Psoas muscle (tissue), 8 donors: ENCODE data around the gene ANG. TPM values are rescaled to one million over a fixed set of nuclear protein-coding genes. Genes with fewer than 3 reads are reported as not detected.
A peak's percentile ranks its signal among the peaks of the same experiment; 100 is the strongest.

Experiments
- ATAC-seq, 4 donors: fragments of 200-7000 bp; cut with Tn5 transposase; one replicate each; pipeline ENCODE4 v1.9.1; 2020; ENCODE audit warnings: moderate library complexity in 3 of 4, mild to moderate bottlenecking in 2 of 4
- DNase-seq, 2 donors: peaks; one replicate each; pipeline ENCODE4 v3.0.0-alpha.2; 2020
- H3K27ac ChIP-seq: fragments of 200-600 bp; one replicate; pipeline ENCODE4 v1.8.0; 2022
- H3K27me3 ChIP-seq, 3 donors: fragments of 200-600 bp in 1 of 3; one replicate each; pipeline versions ENCODE4 v1.6.1 to v1.8.0; 2013 to 2022; ENCODE audit warnings: low read length in 2 of 3, mild to moderate bottlenecking in 2 of 3, moderate library complexity in 1 of 3; ENCODE audit not compliant: insufficient read depth in 3 of 3
- H3K36me3 ChIP-seq, 2 donors: fragments of 200-600 bp in 1 of 2; one replicate each; pipeline versions ENCODE4 v1.6.1 to v1.8.0; 2013 to 2022; ENCODE audit warnings: low read depth in 1 of 2, mild to moderate bottlenecking in 1 of 2, moderate library complexity in 1 of 2; ENCODE audit not compliant: insufficient read depth in 1 of 2
- H3K4me1 ChIP-seq: fragments of 200-600 bp; one replicate; pipeline ENCODE4 v1.8.0; 2022
- H3K4me3 ChIP-seq: fragments of 200-600 bp; one replicate; pipeline ENCODE4 v1.8.0; 2022; ENCODE audit warnings: mild to moderate bottlenecking
- H3K9me3 ChIP-seq: fragments of 200-600 bp; one replicate; pipeline ENCODE4 v1.8.0; 2022
- CTCF ChIP-seq: fragments of 200-600 bp; IDR thresholded peaks from one replicate; pipeline ENCODE4 v1.8.0; 2022; ENCODE audit warnings: antibody characterized with exemption
- WGBS, 3 donors: extraction: QIAGEN DNeasy Blood & Tissue Kit; methylation state at CpG; one replicate each; pipeline versions ENCODE4 v1.1.6 to v1.1.7; 2013; 5-methylcytosine and 5-hydroxymethylcytosine counted together
- intact Hi-C, 2 donors: fragments of 100-400 bp; cut with DNase I; formaldehyde crosslinking; loops; one replicate each; pipeline versions ENCODE4 v1.11.0 to v1.14.2; 2022
- polyA plus RNA-seq, 3 donors: library from polyadenylated mRNA; stranded (reverse); fragments of 200-250 nt; gene quantifications; one replicate each; pipeline ENCODE4 v1.2.3, GENCODE V29; 2013
- total RNA-seq, 4 donors: library from RNA; stranded (reverse); fragmentation: NEBNext Ultra II Directional in 2 of 4; extraction: Animal tissue kit (Norgen Biotek cat#: 25700) in 2 of 4; gene quantifications; one replicate each; pipeline versions ENCODE4 v1.2.1 to v1.2.4, GENCODE V29; 2021 to 2023
- donor health status: healthy with polysubstance abuse.
- donor health status: DM: no; HTN: no; CAD: no; lungs with moderate emphysema.
- donor health status: Bipolar disorder and iron deficiency.
- donor health status: healthy.
- donor health status: DM: yes; HTN: yes; CAD: no.
- donor health status: DM: no; HTN: no; CAD: no.
- donor health status: DM: no; HTN: no; CAD: no.
- donor health status: DM: yes; HTN: yes; CAD: no.

The ANG gene
- total and polyA plus RNA-seq, 7 donors = 1.3 to 6.5 (median 3.5) TPM

GRCh38 chr14:20711261-20711660 is 22.7 kb downstream of the ANG start:
- no peaks in the 10 kb centered on the region for H3K4me1 ChIP-seq
- intact Hi-C loops = no loop called here
- H3K27ac ChIP-seq = no peak overlapping the region
- H3K9me3 ChIP-seq = no peaks in the 10 kb centered on the region
- no peaks in the 10 kb centered on the region for H3K36me3 ChIP-seq
- no peak for DNase-seq
- 60 to 68% (median 63%) methylated on average over 4 of the region's 4 CpGs for WGBS, 3 donors
- ATAC-seq = no peak
- TF ChIP-seq CTCF = no peak
- H3K4me3 ChIP-seq = no peak overlapping the region
- peaks cover 0 to 4% (median 0%) of the 10 kb centered on the region in 3 donors for H3K27me3 ChIP-seq

- 45 to 50% (median 48%) methylated on average over 4 of the region's 4 CpGs for WGBS, 3 donors
- H3K9me3 ChIP-seq = no peaks in the 10 kb centered on the region
- no peak for DNase-seq
- H3K27ac ChIP-seq = no peak overlapping the region
- H3K4me3 ChIP-seq = no peak overlapping the region
- no peaks in the 10 kb centered on the region for H3K36me3 ChIP-seq
- intact Hi-C loops = no loop called here
- TF ChIP-seq CTCF = no peak
- H3K4me1 ChIP-seq = no peaks in the 10 kb centered on the region
- peaks cover 0 to 4% (median 0%) of the 10 kb centered on the region in 3 donors for H3K27me3 ChIP-seq
- ATAC-seq = no peak
These were observed 23.1 kb downstream of the ANG start for GRCh38 chr14:20711685-20712084.

DNA sequence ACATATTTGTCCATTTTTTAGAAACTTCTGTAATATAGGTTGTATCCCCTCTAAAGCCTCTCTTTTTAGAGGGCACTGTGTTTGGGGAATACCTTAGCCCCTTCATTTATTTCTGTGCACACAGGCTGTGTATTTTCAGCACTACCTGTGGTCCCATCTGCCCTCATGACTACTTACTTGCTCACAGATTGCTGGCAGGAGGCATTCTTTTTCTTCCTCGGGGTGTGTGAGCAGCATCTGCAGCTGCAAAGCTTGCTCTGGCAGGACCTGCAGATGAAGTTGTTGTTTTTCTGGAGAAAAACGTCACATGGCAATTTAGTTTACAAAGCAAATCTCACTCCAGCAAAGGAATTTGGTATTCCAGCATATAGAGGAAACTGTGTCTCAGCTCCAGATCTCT is 24.3 kb downstream of the ANG start:
- intact Hi-C loops = no loop called here
- Histone ChIP-seq H3K27me3 (peaks cover 0 to 4% (median 0%) of the 10 kb centered on the region in 3 donors), H3K4me1 (no peaks in the 10 kb centered on the region), H3K4me3 (no peak overlapping the region), H3K27ac (no peak overlapping the region), H3K9me3 (no peaks in the 10 kb centered on the region), H3K36me3 (no peaks in the 10 kb centered on the region)
- ATAC-seq = no peak
- 23 to 37% (median 35%) methylated on average over 2 of the region's 2 CpGs for WGBS, 3 donors
- no peak for TF ChIP-seq CTCF
- DNase-seq = no peak

DNA sequence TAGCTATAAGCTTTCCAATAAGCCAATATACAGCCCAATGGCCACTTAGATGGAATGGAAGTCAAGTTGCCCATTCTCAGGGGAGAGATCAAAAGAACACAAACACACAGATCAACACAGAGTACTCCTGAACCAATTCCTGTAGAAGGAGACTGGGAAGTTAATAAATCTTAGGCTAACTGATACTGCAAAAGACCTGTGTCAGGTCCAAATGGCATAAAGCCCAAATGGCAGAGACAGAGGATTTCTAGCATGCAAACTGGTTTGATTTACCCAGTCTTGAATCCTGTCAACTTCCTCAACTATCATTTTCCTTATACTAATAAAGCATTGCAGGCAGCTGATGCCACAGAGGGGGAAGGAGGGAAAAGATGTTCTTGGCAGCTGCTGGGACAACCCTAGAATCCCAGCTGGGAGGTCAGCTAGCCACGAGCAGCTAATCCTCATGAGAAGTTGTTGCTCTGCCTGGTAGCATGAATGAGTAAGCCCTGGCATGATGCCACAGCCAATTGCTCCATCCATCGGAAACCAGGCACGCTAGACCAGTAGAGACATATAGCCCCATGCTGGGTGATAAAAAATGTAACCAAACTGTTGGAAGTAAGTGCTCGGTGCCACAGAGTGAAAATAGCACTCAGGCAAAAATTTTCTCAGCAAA is 26.2 kb downstream of the ANG start:
- H3K9me3 ChIP-seq = no peaks in the 10 kb centered on the region
- H3K4me1 ChIP-seq = no peaks in the 10 kb centered on the region
- TF ChIP-seq CTCF = no peak
- H3K27ac ChIP-seq = no peak overlapping the region
- H3K27me3 ChIP-seq = peaks cover 0 to 4% (median 0%) of the 10 kb centered on the region in 3 donors
- intact Hi-C loops = no loop called here
- ATAC-seq (peak; percentile 36 to 73 (median 58)), DNase-seq (peak; percentile 71 to 84)
- WGBS, 3 donors = 24 to 29% (median 26%) methylated on average over 4 of the region's 4 CpGs
- H3K36me3 ChIP-seq = no peaks in the 10 kb centered on the region
- H3K4me3 ChIP-seq = no peak overlapping the region

DNA sequence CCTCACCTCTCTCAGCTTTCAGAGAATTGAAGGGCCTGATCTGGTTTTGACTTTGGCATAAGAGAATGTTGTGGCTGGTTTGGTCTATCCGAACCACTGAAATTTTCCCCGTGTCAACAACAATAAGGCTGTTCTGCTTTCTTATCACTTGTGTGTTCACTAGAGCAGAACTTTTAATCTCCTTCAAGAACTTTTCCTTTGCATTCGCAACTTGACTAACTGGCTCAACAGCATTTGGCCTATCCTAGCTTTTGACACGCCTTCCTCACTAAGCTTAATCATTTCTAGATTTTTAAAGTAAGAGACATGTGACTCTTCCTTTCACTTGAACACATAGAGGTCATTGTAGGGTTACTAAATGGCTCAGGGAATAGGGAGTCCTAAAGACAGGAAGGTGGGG is 31.2 kb downstream of the ANG start:
- no peak for ATAC-seq
- no peaks in the 10 kb centered on the region for H3K36me3 ChIP-seq
- no peak overlapping the region for H3K27ac ChIP-seq
- H3K9me3 ChIP-seq = no peaks in the 10 kb centered on the region
- WGBS, 3 donors = 87 to 91% (median 87%) methylated on average over 4 of the region's 4 CpGs
- no peaks in the 10 kb centered on the region for H3K4me1 ChIP-seq
- no peak for TF ChIP-seq CTCF
- peaks cover 0 to 15% (median 0%) of the 10 kb centered on the region in 3 donors for H3K27me3 ChIP-seq
- intact Hi-C loops = no loop called here
- no peak overlapping the region for H3K4me3 ChIP-seq
- no peak for DNase-seq
